AG08395 (cell line): ENCODE results near the gene RTN4RL1.

Experiments used
- DNase-seq: peaks from one replicate; pipeline ENCODE4 v3.0.0; 2012; ENCODE audit warnings: mixed read lengths, low spot score

The RTN4RL1 gene

GRCh38 chr17:2059547-2060384, 34.6 kb upstream of the RTN4RL1 start:
- DNase-seq = no peak

- no peak for DNase-seq
These were observed 33.7 kb upstream of the RTN4RL1 start for GRCh38 chr17:2058586-2059546.

- DNase-seq = no peak
These were observed 32.8 kb upstream of the RTN4RL1 start for GRCh38 chr17:2057760-2058585.

GRCh38 chr17:2057175-2057759, 32.1 kb upstream of the RTN4RL1 start:
- DNase-seq = no peak

- DNase-seq = no peak
These were observed 31.4 kb upstream of the RTN4RL1 start for GRCh38 chr17:2056206-2057174.

GRCh38 chr17:2055292-2056205, 30.4 kb upstream of the RTN4RL1 start:
- no peak for DNase-seq

- DNase-seq = peak; percentile 82
These were observed 29.6 kb upstream of the RTN4RL1 start, which contains the start of gene HIC1 for GRCh38 chr17:2054512-2055291. TSS of gene HIC1 (plus strand) at chr17:2055103. CDS start at chr17:2056691, 1,588 bp downstream.

- DNase-seq = no peak
These were observed 29.1 kb upstream of the RTN4RL1 start for GRCh38 chr17:2054262-2054511.

- DNase-seq = peak; percentile 62
These were observed 28.5 kb upstream of the RTN4RL1 start for GRCh38 chr17:2053380-2054261.

GRCh38 chr17:2051933-2052559, 26.9 kb upstream of the RTN4RL1 start:
- no peak for DNase-seq

GRCh38 chr17:2051061-2051932, 26.2 kb upstream of the RTN4RL1 start:
- no peak for DNase-seq

- DNase-seq = peak; percentile 65
These were observed 25.3 kb upstream of the RTN4RL1 start for GRCh38 chr17:2050300-2051060.

GRCh38 chr17:2049333-2050299, 24.5 kb upstream of the RTN4RL1 start:
- DNase-seq = peak; percentile 91

- no peak for DNase-seq
These were observed 23.7 kb upstream of the RTN4RL1 start for GRCh38 chr17:2048805-2049204.
